Endothelial cell of umbilical vein (primary cell): Measurements from ENCODE around the gene LMX1A. TPM values are rescaled to one million over a fixed set of nuclear protein-coding genes. Genes with fewer than 3 reads are reported as not detected.

Experiments
- BruUV-seq: library from RNA; stranded (reverse); fragments of 400-500 nt; replicated peaks from 2 replicates; lab custom pipeline; 2021; lab: Mats Ljungman, UMichigan
- CTCF ChIA-PET: fragments of 300-600, 350-600 bp; sonication (Branson Sonifier 250); formaldehyde crosslinking; loops from one replicate; lab custom pipeline; 2021; ENCODE audit warnings: antibody characterized with exemption, inconsistent platforms; lab: Charles Lee
- POLR2A ChIA-PET: fragments of 300-600, 350-600 bp; sonication (Branson Sonifier 250); formaldehyde crosslinking; loops from one replicate; lab custom pipeline; 2021; ENCODE audit warnings: antibody characterized with exemption, inconsistent platforms; lab: Charles Lee
- DNase-seq: peaks from one replicate; pipeline ENCODE4 v3.0.0-alpha.2; 2011; ENCODE audit warnings: low read depth, low spot score
- FAIRE-seq: peaks from 2 replicates; lab custom pipeline; 2011; peaks lifted over from hg19 to GRCh38; lab: Jason Lieb, UNC
- H2AFZ ChIP-seq: 2 replicates; pipeline ENCODE4 v1.6.0; 2012; ENCODE audit warnings: low read depth, low read length, control low read depth, inconsistent platforms
- H3K27ac ChIP-seq: 2 replicates; pipeline ENCODE4 v1.5.1; 2011; ENCODE audit warnings: low read depth, mild to moderate bottlenecking, control low read depth, low read length, moderate library complexity; ENCODE audit not compliant: insufficient read depth
- H3K27me3 ChIP-seq, 2 experiments: 2 replicates each; pipeline versions ENCODE4 v1.6.0 to v1.6.1; 2011; ENCODE audit warnings: low read length in 2 of 2, mixed read lengths in 1 of 2; ENCODE audit not compliant: control insufficient read depth in 2 of 2, insufficient read depth in 2 of 2
- H3K36me3 ChIP-seq, 2 experiments: 2 replicates in 1 of 2; 3 replicates in 1 of 2; pipeline ENCODE4 v1.5.1; 2011; ENCODE audit warnings: low read length in 2 of 2, mild to moderate bottlenecking in 1 of 2, moderate library complexity in 1 of 2; ENCODE audit not compliant: control insufficient read depth in 2 of 2, insufficient read depth in 2 of 2; ENCODE audit errors: extremely low read depth in 1 of 2
- H3K4me1 ChIP-seq: 3 replicates; pipeline ENCODE4 v1.5.1; 2011; ENCODE audit warnings: mild to moderate bottlenecking, low read length; ENCODE audit not compliant: control insufficient read depth, insufficient read depth; ENCODE audit errors: extremely low read depth
- H3K4me2 ChIP-seq: 2 replicates; pipeline ENCODE4 v1.6.1; 2011; ENCODE audit warnings: low read length, control low read depth, mixed read lengths; ENCODE audit not compliant: insufficient read depth
- H3K4me3 ChIP-seq, 3 experiments: fragments of 200-600 bp in 1 of 3; sonication (generic), shearing (Covaris generic) in 1 of 3; replicated peaks in 1 of 3; 2 replicates each; pipeline ENCODE4 v1.5.1; 2011 to 2016; ENCODE audit warnings: control low read depth in 3 of 3, low read length in 3 of 3, mild to moderate bottlenecking in 2 of 3, inconsistent platforms in 1 of 3, low read depth in 1 of 3, moderate library complexity in 1 of 3; ENCODE audit not compliant: insufficient read depth in 1 of 3
- H3K79me2 ChIP-seq: 2 replicates; pipeline ENCODE4 v1.6.0; 2012; ENCODE audit warnings: low read length, inconsistent platforms; ENCODE audit not compliant: control insufficient read depth, insufficient read depth
- H3K9ac ChIP-seq: replicated peaks from 2 replicates; pipeline ENCODE3; 2011; ENCODE audit warnings: low read length, control low read depth; ENCODE audit not compliant: insufficient read depth; ENCODE audit errors: extremely low read depth
- H3K9me1 ChIP-seq: replicated peaks from 3 replicates; pipeline ENCODE4 v1.6.0; 2011; ENCODE audit warnings: mild to moderate bottlenecking, low read length; ENCODE audit not compliant: control insufficient read depth, insufficient read depth; ENCODE audit errors: extremely low read depth
- H3K9me3 ChIP-seq: replicated peaks from 2 replicates; pipeline ENCODE4 v1.5.1; 2012; ENCODE audit warnings: low read length, inconsistent platforms; ENCODE audit not compliant: control insufficient read depth, insufficient read depth
- H4K20me1 ChIP-seq: replicated peaks from 2 replicates; pipeline ENCODE3; 2011; ENCODE audit warnings: mild to moderate bottlenecking, low read length; ENCODE audit not compliant: control insufficient read depth, insufficient read depth; ENCODE audit errors: extremely low read depth
- EZH2 ChIP-seq: IDR thresholded peaks from 2 replicates; pipeline ENCODE4 v1.6.1; 2012; ENCODE audit warnings: borderline replicate concordance, low read depth, mild to moderate bottlenecking, moderate library complexity, low read length, inconsistent platforms; ENCODE audit not compliant: severe bottlenecking
- GATA2 ChIP-seq: IDR thresholded peaks from 2 replicates; pipeline ENCODE4 v1.7.0; 2011; ENCODE audit warnings: low read depth, mild to moderate bottlenecking, moderate library complexity, mixed read lengths, low read length; ENCODE audit not compliant: insufficient read length, insufficient read depth
- JUN ChIP-seq: IDR thresholded peaks from 2 replicates; pipeline ENCODE4 v1.6.1; 2011; ENCODE audit warnings: borderline replicate concordance, low read depth; ENCODE audit not compliant: insufficient read length, insufficient read depth
- MYC ChIP-seq: IDR thresholded peaks from one replicate; pipeline ENCODE4 v1.6.1; 2011; ENCODE audit warnings: mild to moderate bottlenecking, low read depth, low read length
- POLR2A ChIP-seq: IDR thresholded peaks from 2 replicates; pipeline ENCODE4 v1.6.1; 2012; ENCODE audit warnings: low read depth, mild to moderate bottlenecking, control low read depth, low read length
- POLR2AphosphoS5 ChIP-seq: IDR thresholded peaks from 2 replicates; pipeline ENCODE4 v1.6.1; 2012; ENCODE audit warnings: low read depth, mild to moderate bottlenecking, control low read depth, low read length, moderate library complexity; ENCODE audit not compliant: insufficient read depth
- dilution Hi-C: fragments of 300-500 bp; cut with MboI; formaldehyde crosslinking; loops from one replicate; pipeline ENCODE4 v1.15.0; 2019; ENCODE audit warnings: low sequenced_read_pairs; ENCODE audit not compliant: extremely low pct_ligation_motif_present
- intact Hi-C: fragments of 100-400 bp; cut with micrococcal nuclease; formaldehyde crosslinking; loops from one replicate; pipeline ENCODE4 v1.10.0; 2022
- polyA plus RNA-seq, 4 experiments: library from polyadenylated mRNA; depleted of rRNA in 3 of 4; stranded (reverse) in 3 of 4; unstranded in 1 of 4; fragments of >200 nt; gene quantifications; 2 replicates each; pipeline versions ENCODE4 v1.2.1 to v1.2.3, GENCODE V29; 2011 to 2012; ENCODE audit warnings: missing spikeins in 1 of 4
- total RNA-seq: library from RNA; stranded (reverse); gene quantifications from 2 replicates; pipeline ENCODE4 v1.2.3, GENCODE V29; 2021
- TF ChIP-seq, protein P1 (sequence below), 2 donors: IDR thresholded peaks; 1 replicate in 1 of 2; 2 replicates in 1 of 2; pipeline ENCODE4 v1.5.1; 2011; ENCODE audit warnings: low read length in 2 of 2, mild to moderate bottlenecking in 2 of 2, moderate library complexity in 2 of 2, control low read depth in 1 of 2, inconsistent platforms in 1 of 2, low read depth in 1 of 2; ENCODE audit not compliant: insufficient read depth in 1 of 2; ENCODE audit errors: extremely low read depth in 1 of 2
- TF ChIP-seq, protein P2 (sequence below): IDR thresholded peaks from 2 replicates; pipeline ENCODE4 v1.6.1; 2011; ENCODE audit not compliant: insufficient read depth, insufficient read length

The LMX1A gene
- total and polyA plus RNA-seq, 2 donors (not counting 3 experiments of a cell fraction or from before 2014, with no cell fraction given), result not detected

DNA sequence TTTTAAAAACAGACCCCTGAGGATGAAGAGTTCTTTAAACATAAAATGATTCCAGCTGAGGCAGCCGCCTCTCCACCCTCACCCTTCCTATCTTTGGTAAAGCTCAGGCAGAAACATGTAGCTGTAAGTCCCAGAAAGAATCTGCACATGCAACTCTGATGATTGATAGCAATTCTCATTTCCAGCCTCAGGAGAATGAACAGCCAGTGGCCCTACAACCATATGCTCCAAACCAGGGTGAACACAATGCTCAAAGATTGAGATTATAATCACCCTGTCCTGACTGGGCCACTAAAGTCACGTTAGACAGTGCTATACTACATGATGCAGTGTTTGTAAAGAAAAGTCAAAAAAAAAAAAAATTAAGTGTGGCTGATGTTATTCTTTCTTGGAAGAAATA, 80.2 kb downstream of the LMX1A start:
- CTCF ChIA-PET, result interaction anchor here (1.0 kb wide), 1 partner anchor 19 kb away, joined by 3 read pairs; no protein-coding TSS in a partner anchor
- H4K20me1 ChIP-seq, result no peaks in the 10 kb centered on the region
- intact Hi-C loops, result no loop called here
- no peaks in the 10 kb centered on the region for H3K79me2 ChIP-seq
- no peak overlapping the region for H3K4me2 ChIP-seq
- H3K36me3 ChIP-seq, result no peaks in the 10 kb centered on the region
- TF ChIP-seq POLR2A, result no peak
- TF ChIP-seq, protein P1, sequence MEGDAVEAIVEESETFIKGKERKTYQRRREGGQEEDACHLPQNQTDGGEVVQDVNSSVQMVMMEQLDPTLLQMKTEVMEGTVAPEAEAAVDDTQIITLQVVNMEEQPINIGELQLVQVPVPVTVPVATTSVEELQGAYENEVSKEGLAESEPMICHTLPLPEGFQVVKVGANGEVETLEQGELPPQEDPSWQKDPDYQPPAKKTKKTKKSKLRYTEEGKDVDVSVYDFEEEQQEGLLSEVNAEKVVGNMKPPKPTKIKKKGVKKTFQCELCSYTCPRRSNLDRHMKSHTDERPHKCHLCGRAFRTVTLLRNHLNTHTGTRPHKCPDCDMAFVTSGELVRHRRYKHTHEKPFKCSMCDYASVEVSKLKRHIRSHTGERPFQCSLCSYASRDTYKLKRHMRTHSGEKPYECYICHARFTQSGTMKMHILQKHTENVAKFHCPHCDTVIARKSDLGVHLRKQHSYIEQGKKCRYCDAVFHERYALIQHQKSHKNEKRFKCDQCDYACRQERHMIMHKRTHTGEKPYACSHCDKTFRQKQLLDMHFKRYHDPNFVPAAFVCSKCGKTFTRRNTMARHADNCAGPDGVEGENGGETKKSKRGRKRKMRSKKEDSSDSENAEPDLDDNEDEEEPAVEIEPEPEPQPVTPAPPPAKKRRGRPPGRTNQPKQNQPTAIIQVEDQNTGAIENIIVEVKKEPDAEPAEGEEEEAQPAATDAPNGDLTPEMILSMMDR (IDR thresholded peaks at IDR 0.05; ENCODE audit: extremely low read depth in 1 of 2, insufficient read depth in 1 of 2, low read depth in 1 of 2, low read length in 2 of 2), result no peak
- TF ChIP-seq POLR2AphosphoS5, result no peak
- TF ChIP-seq, protein P2, sequence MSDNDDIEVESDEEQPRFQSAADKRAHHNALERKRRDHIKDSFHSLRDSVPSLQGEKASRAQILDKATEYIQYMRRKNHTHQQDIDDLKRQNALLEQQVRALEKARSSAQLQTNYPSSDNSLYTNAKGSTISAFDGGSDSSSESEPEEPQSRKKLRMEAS, result no peak
- TF ChIP-seq EZH2, result no peak
- TF ChIP-seq GATA2, result no peak
- TF ChIP-seq JUN, result no peak
- no peak for TF ChIP-seq MYC
- H3K9me1 ChIP-seq, result no peaks in the 10 kb centered on the region
- H3K4me3 ChIP-seq, result no peak overlapping the region
- dilution Hi-C loops, result no loop called here
- no peak overlapping the region for H3K9ac ChIP-seq
- no peaks in the 10 kb centered on the region for H3K9me3 ChIP-seq
- no peak for FAIRE-seq
- no peak overlapping the region for H3K27ac ChIP-seq
- H3K27me3 ChIP-seq, result no peaks in the 10 kb centered on the region
- BruUV-seq, result no TSS peak
- no peak overlapping the region for H2AFZ ChIP-seq
- POLR2A ChIA-PET, result no interaction called here
- DNase-seq, result no peak
- no peaks in the 10 kb centered on the region for H3K4me1 ChIP-seq
